SK-N-SH (cell line): Measurements from ENCODE around the gene RIPOR2. TPM values are rescaled to one million over a fixed set of nuclear protein-coding genes. Genes with fewer than 3 reads are reported as not detected.

ENCODE experiments used
- CTCF ChIA-PET: fragments of 300-600, 350-600 bp; formaldehyde crosslinking; extraction: SDS; loops from one replicate; lab custom pipeline; 2021; lab: Yijun Ruan, JAX
- POLR2A ChIA-PET: fragments of 350-600 bp; sonication (Branson Sonifier 250); formaldehyde crosslinking; extraction: SDS; loops from one replicate; lab custom pipeline; 2020; ENCODE audit warnings: antibody characterized with exemption, inconsistent platforms; lab: Yijun Ruan, JAX
- DNase-seq: peaks from one replicate; pipeline ENCODE4 v3.0.0; 2012
- H2AFZ ChIP-seq: fragments of 200-600 bp; sonication (generic); 2 replicates; pipeline ENCODE4 v1.8.1; 2016; ENCODE audit warnings: antibody characterized with exemption, mild to moderate bottlenecking, low read depth
- H3F3A ChIP-seq: fragments of 200-600 bp; sonication (generic); replicated peaks from 2 replicates; pipeline ENCODE3; 2016; ENCODE audit warnings: antibody characterized with exemption, mild to moderate bottlenecking; ENCODE audit not compliant: insufficient read depth
- H3K27ac ChIP-seq, 2 experiments: fragments of 200-500 bp in 1 of 2; fragments of 200-600 bp in 1 of 2; sonication (Bioruptor generic) in 1 of 2; sonication (generic), shearing (Covaris generic) in 1 of 2; 2 replicates each; pipeline versions ENCODE4 v1.5.1 to v1.6.1; 2014 to 2016; ENCODE audit warnings: low read depth in 2 of 2, inconsistent platforms in 1 of 2, low read length in 1 of 2, mild to moderate bottlenecking in 1 of 2, mixed read lengths in 1 of 2
- H3K27me3 ChIP-seq: fragments of 200-600 bp; sonication (generic), shearing (Covaris generic); 2 replicates; pipeline ENCODE4 v1.6.1; 2016; ENCODE audit warnings: mixed run types; ENCODE audit not compliant: insufficient read depth
- H3K36me3 ChIP-seq, 2 experiments: fragments of 200-500 bp in 1 of 2; fragments of 200-600 bp in 1 of 2; sonication (Bioruptor generic) in 1 of 2; sonication (generic) in 1 of 2; replicated peaks in 1 of 2; 2 replicates each; pipeline versions ENCODE3 to v1.5.1; 2014 to 2016; ENCODE audit warnings: low read length in 1 of 2, mild to moderate bottlenecking in 1 of 2; ENCODE audit not compliant: insufficient read depth in 2 of 2, control insufficient read depth in 1 of 2
- H3K4me1 ChIP-seq, 2 experiments: fragments of 200-500 bp in 1 of 2; fragments of 200-600 bp in 1 of 2; sonication (Bioruptor generic) in 1 of 2; sonication (generic), shearing (Covaris generic) in 1 of 2; 2 replicates each; pipeline versions ENCODE4 v1.5.1 to v1.6.1; 2014 to 2016; ENCODE audit warnings: low read depth in 1 of 2, low read length in 1 of 2, mixed run types in 1 of 2; ENCODE audit not compliant: insufficient read depth in 2 of 2, control insufficient read depth in 1 of 2
- H3K4me2 ChIP-seq: fragments of 200-600 bp; sonication (generic), shearing (Covaris generic); 2 replicates; pipeline ENCODE4 v1.6.1; 2017; ENCODE audit warnings: mixed run types
- H3K4me3 ChIP-seq, 2 experiments: fragments of 200-500 bp in 1 of 2; fragments of 200-600 bp in 1 of 2; sonication (Bioruptor generic) in 1 of 2; sonication (generic), shearing (Covaris generic) in 1 of 2; 2 replicates each; pipeline versions ENCODE4 v1.5.1 to v1.8.1; 2014 to 2016; ENCODE audit warnings: low read depth in 2 of 2, inconsistent platforms in 1 of 2, low read length in 1 of 2, mild to moderate bottlenecking in 1 of 2, mixed read lengths in 1 of 2, moderate library complexity in 1 of 2
- H3K79me2 ChIP-seq: fragments of 200-600 bp; sonication (generic); 2 replicates; pipeline ENCODE4 v1.8.1; 2017; ENCODE audit warnings: mild to moderate bottlenecking; ENCODE audit not compliant: insufficient read depth
- H3K9ac ChIP-seq: fragments of 200-600 bp; sonication (generic); 2 replicates; pipeline ENCODE4 v1.6.1; 2017; ENCODE audit warnings: mixed run types
- H3K9me2 ChIP-seq: fragments of 200-600 bp; sonication (generic); 2 replicates; pipeline ENCODE4 v1.6.1; 2017; ENCODE audit warnings: mixed run types
- H3K9me3 ChIP-seq: fragments of 200-600 bp; sonication (generic); 2 replicates; pipeline ENCODE4 v1.6.1; 2017; ENCODE audit warnings: mixed run types, mild to moderate bottlenecking, moderate library complexity
- H4K20me1 ChIP-seq: fragments of 200-600 bp; sonication (generic); 2 replicates; pipeline ENCODE4 v1.6.1; 2017; ENCODE audit warnings: mild to moderate bottlenecking, mixed run types; ENCODE audit not compliant: insufficient read depth
- ELF1 ChIP-seq: IDR thresholded peaks from 2 replicates; pipeline ENCODE4 v1.4.0; 2012
- EP300 ChIP-seq, 2 experiments: IDR thresholded peaks; 2 replicates each; pipeline versions ENCODE4 v1.4.0 to v1.6.1; 2012; ENCODE audit warnings: borderline replicate concordance in 1 of 2, low read depth in 1 of 2, low read length in 1 of 2
- EZH2phosphoT487 ChIP-seq: fragments of 200-600 bp; sonication (generic); IDR thresholded peaks from 2 replicates; pipeline ENCODE4 v1.6.1; 2017; ENCODE audit warnings: low read depth, mixed run types, mild to moderate bottlenecking, antibody characterized with exemption, moderate library complexity, borderline replicate concordance
- FOSL2 ChIP-seq: IDR thresholded peaks from 2 replicates; pipeline ENCODE4 v1.4.0; 2012; ENCODE audit warnings: low read depth, mild to moderate bottlenecking, moderate library complexity, borderline replicate concordance
- GABPA ChIP-seq: IDR thresholded peaks from 2 replicates; pipeline ENCODE4 v1.4.0; 2012; ENCODE audit warnings: low read depth, mild to moderate bottlenecking
- JUND ChIP-seq: IDR thresholded peaks from 2 replicates; pipeline ENCODE4 v1.4.0; 2012
- MEF2A ChIP-seq: IDR thresholded peaks from 2 replicates; pipeline ENCODE4 v1.4.0; 2012; ENCODE audit warnings: low read depth, borderline replicate concordance
- MXI1 ChIP-seq: IDR thresholded peaks from 2 replicates; pipeline ENCODE4 v1.6.1; 2012; ENCODE audit warnings: mild to moderate bottlenecking, low read depth, low read length, improper control_type of control experiment
- NRF1 ChIP-seq: IDR thresholded peaks from 2 replicates; pipeline ENCODE4 v1.6.1; 2012; ENCODE audit warnings: low read depth, mild to moderate bottlenecking, low read length
- POLR2AphosphoS5 ChIP-seq: IDR thresholded peaks from 2 replicates; pipeline ENCODE4 v1.6.1; 2012; ENCODE audit warnings: low read depth, low read length
- RCOR1 ChIP-seq: fragments of 150-350 bp; IDR thresholded peaks from 2 replicates; pipeline ENCODE4 v1.6.1; 2017; ENCODE audit warnings: antibody characterized with exemption, low read length
- RXRA ChIP-seq: IDR thresholded peaks from 2 replicates; pipeline ENCODE4 v1.4.0; 2012; ENCODE audit warnings: low read depth, mild to moderate bottlenecking, borderline replicate concordance
- SMC3 ChIP-seq: IDR thresholded peaks from 2 replicates; pipeline ENCODE4 v1.6.1; 2012; ENCODE audit warnings: low read depth, low read length, improper control_type of control experiment
- TAF1 ChIP-seq: IDR thresholded peaks from 2 replicates; pipeline ENCODE4 v1.6.1; 2012; ENCODE audit warnings: low read depth, mild to moderate bottlenecking, low read length, moderate library complexity, borderline replicate concordance
- TCF12 ChIP-seq: IDR thresholded peaks from 2 replicates; pipeline ENCODE4 v1.4.0; 2012
- TEAD4 ChIP-seq: IDR thresholded peaks from 2 replicates; pipeline ENCODE4 v1.4.0; 2012; ENCODE audit warnings: mild to moderate bottlenecking, borderline replicate concordance; ENCODE audit not compliant: insufficient read depth
- WGBS: methylation state at CpG from one replicate; pipeline ENCODE4 v1.1.6; 2017; ENCODE audit warnings: low lambda C conversion rate; 5-methylcytosine and 5-hydroxymethylcytosine counted together
- polyA plus RNA-seq, 3 experiments: library from polyadenylated mRNA; depleted of rRNA; stranded (reverse); fragments of >200 nt; gene quantifications; 2 replicates each; pipeline ENCODE4 v1.2.3, GENCODE V29; 2012
- TF ChIP-seq, protein P1 (sequence below): IDR thresholded peaks from 2 replicates; pipeline ENCODE4; 2012
- TF ChIP-seq, protein P2 (sequence below): IDR thresholded peaks from 2 replicates; pipeline ENCODE4 v1.6.1; 2012; ENCODE audit warnings: mild to moderate bottlenecking, low read depth, low read length, moderate library complexity
- TF ChIP-seq, protein P3 (sequence below): IDR thresholded peaks from 2 replicates; pipeline ENCODE4 v1.4.0; 2012; ENCODE audit warnings: low read depth, borderline replicate concordance
- TF ChIP-seq, protein P4 (sequence below): fragments of 150-350 bp; IDR thresholded peaks from 2 replicates; pipeline ENCODE4 v1.6.1; 2017; ENCODE audit warnings: antibody characterized with exemption, low read length, low read depth, borderline replicate concordance

The RIPOR2 gene
- polyA plus RNA-seq, 1 of the 3 experiments (the other 2 are of a cell fraction) = 0.05 TPM

DNA sequence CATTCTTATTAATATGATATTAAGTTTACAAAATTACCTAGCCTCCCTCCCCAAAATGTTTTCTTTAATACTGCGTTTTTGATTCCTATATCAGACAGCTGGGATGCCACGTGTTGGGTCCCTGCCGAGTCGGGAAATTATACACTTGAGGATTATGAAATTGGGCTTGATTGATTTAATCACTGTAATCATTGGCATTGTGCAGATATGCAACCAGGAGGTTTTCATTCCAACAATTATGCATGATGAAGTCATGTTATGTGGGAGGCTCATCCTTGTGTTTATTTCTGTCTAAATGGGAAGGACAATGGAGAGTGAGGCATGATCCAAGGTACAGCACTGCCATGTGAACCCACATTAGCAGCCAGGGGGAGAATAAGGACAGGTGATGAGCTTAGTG lies 30.6 kb upstream of the RIPOR2 start:
- Histone ChIP-seq H2AFZ (no peak overlapping the region), H3K9me3 (no peaks in the 10 kb centered on the region), H3K36me3 (no peaks in the 10 kb centered on the region), H3K27me3 (no peaks in the 10 kb centered on the region), H4K20me1 (no peaks in the 10 kb centered on the region), H3K4me3 (no peak overlapping the region), H3K9ac (no peak overlapping the region)
- 63% methylated on average over 4 of the region's 4 CpGs for WGBS
- ChIA-PET CTCF (interaction anchor here (1.0 to 1.7 kb wide), 3 partner anchors 26 to 104 kb away, joined by 3 to 9 read pairs (median 6); no protein-coding TSS in a partner anchor), POLR2A (no interaction called here)
- TF ChIP-seq, protein P1, sequence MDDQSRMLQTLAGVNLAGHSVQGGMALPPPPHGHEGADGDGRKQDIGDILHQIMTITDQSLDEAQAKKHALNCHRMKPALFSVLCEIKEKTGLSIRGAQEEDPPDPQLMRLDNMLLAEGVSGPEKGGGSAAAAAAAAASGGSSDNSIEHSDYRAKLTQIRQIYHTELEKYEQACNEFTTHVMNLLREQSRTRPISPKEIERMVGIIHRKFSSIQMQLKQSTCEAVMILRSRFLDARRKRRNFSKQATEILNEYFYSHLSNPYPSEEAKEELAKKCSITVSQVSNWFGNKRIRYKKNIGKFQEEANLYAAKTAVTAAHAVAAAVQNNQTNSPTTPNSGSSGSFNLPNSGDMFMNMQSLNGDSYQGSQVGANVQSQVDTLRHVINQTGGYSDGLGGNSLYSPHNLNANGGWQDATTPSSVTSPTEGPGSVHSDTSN = no peak
- no peak for TF ChIP-seq TCF12
- TF ChIP-seq, all 33 proteins: peak for 0
- DNase-seq = no peak
- H3F3A ChIP-seq = no peaks in the 10 kb centered on the region
- no peak overlapping the region for H3K4me2 ChIP-seq
- H3K79me2 ChIP-seq = no peaks in the 10 kb centered on the region
- no peak overlapping the region for H3K27ac ChIP-seq
- H3K9me2 ChIP-seq = no peaks in the 10 kb centered on the region
- H3K4me1 ChIP-seq = no peaks in the 10 kb centered on the region

DNA sequence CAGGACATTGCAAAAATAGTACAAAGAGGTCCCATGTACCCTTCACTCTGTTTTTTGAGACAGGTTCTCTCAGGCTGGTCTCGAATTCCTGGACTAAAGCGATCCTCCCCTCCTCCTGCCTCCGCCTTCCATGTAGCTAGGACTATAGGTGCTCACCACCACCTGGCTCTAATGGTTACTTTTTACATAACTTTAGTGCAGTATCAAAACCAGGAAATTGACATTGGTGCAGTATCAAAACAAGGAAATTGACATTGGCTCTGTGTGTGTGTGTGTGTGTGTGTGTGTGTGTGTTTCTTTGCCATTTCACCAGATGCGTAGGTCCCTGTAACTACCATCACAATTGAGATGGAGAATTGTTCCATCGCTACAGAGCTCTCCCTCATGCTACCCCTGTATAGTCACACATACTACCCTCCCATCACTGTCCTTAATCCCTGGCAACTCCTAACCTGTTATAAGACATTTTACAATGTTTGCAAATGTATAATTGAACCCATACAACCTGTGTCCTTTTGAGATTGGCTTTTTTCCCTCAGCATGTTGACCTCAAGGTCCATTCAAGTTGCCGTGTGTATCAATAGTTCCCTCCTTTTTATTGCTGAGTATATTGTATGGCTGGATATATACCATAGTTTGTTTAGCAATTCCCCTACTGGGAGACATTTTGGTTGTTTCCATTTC lies 28.3 kb upstream of the RIPOR2 start:
- H3K27ac ChIP-seq = no peak overlapping the region
- ChIA-PET CTCF (no interaction called here), POLR2A (no interaction called here)
- H3K9me3 ChIP-seq = no peaks in the 10 kb centered on the region
- H3F3A ChIP-seq = no peaks in the 10 kb centered on the region
- no peak overlapping the region for H3K9ac ChIP-seq
- H4K20me1 ChIP-seq = no peaks in the 10 kb centered on the region
- TF ChIP-seq, protein P2, sequence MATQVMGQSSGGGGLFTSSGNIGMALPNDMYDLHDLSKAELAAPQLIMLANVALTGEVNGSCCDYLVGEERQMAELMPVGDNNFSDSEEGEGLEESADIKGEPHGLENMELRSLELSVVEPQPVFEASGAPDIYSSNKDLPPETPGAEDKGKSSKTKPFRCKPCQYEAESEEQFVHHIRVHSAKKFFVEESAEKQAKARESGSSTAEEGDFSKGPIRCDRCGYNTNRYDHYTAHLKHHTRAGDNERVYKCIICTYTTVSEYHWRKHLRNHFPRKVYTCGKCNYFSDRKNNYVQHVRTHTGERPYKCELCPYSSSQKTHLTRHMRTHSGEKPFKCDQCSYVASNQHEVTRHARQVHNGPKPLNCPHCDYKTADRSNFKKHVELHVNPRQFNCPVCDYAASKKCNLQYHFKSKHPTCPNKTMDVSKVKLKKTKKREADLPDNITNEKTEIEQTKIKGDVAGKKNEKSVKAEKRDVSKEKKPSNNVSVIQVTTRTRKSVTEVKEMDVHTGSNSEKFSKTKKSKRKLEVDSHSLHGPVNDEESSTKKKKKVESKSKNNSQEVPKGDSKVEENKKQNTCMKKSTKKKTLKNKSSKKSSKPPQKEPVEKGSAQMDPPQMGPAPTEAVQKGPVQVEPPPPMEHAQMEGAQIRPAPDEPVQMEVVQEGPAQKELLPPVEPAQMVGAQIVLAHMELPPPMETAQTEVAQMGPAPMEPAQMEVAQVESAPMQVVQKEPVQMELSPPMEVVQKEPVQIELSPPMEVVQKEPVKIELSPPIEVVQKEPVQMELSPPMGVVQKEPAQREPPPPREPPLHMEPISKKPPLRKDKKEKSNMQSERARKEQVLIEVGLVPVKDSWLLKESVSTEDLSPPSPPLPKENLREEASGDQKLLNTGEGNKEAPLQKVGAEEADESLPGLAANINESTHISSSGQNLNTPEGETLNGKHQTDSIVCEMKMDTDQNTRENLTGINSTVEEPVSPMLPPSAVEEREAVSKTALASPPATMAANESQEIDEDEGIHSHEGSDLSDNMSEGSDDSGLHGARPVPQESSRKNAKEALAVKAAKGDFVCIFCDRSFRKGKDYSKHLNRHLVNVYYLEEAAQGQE = no peak
- TF ChIP-seq FOSL2 = no peak
- TF ChIP-seq, protein P3, sequence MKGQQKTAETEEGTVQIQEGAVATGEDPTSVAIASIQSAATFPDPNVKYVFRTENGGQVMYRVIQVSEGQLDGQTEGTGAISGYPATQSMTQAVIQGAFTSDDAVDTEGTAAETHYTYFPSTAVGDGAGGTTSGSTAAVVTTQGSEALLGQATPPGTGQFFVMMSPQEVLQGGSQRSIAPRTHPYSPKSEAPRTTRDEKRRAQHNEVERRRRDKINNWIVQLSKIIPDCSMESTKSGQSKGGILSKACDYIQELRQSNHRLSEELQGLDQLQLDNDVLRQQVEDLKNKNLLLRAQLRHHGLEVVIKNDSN = no peak
- no peak for TF ChIP-seq NRF1
- no peak for TF ChIP-seq RXRA
- TF ChIP-seq TCF12 = no peak
- no peak for TF ChIP-seq MXI1
- TF ChIP-seq RCOR1 = no peak
- TF ChIP-seq ELF1 = no peak
- TF ChIP-seq POLR2AphosphoS5 = no peak
- no peak for TF ChIP-seq TAF1
- no peak for TF ChIP-seq JUND
- no peak for TF ChIP-seq EZH2phosphoT487
- no peak for TF ChIP-seq GABPA
- TF ChIP-seq MEF2A = no peak
- TF ChIP-seq SMC3 = no peak
- no peak for TF ChIP-seq TEAD4
- no peak for TF ChIP-seq EP300 (IDR thresholded peaks at IDR 0.05; ENCODE audit: borderline replicate concordance in 1 of 2, low read depth in 1 of 2, low read length in 1 of 2)
- TF ChIP-seq, protein P4, sequence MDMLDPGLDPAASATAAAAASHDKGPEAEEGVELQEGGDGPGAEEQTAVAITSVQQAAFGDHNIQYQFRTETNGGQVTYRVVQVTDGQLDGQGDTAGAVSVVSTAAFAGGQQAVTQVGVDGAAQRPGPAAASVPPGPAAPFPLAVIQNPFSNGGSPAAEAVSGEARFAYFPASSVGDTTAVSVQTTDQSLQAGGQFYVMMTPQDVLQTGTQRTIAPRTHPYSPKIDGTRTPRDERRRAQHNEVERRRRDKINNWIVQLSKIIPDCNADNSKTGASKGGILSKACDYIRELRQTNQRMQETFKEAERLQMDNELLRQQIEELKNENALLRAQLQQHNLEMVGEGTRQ = no peak
- no peak overlapping the region for H2AFZ ChIP-seq
- no peak overlapping the region for H3K4me2 ChIP-seq
- H3K27me3 ChIP-seq = no peaks in the 10 kb centered on the region
- no peaks in the 10 kb centered on the region for H3K36me3 ChIP-seq
- no peaks in the 10 kb centered on the region for H3K79me2 ChIP-seq
- no peak for DNase-seq
- 73% methylated on average over 6 of the region's 6 CpGs for WGBS
- no peaks in the 10 kb centered on the region for H3K9me2 ChIP-seq
- H3K4me1 ChIP-seq = no peaks in the 10 kb centered on the region; a peak in 1 of 4 replicates
- H3K4me3 ChIP-seq = no peak overlapping the region
